NCI-H2196 treated with DMSO at 0.1 percent for 48 hours (cell line): ENCODE data around the gene TRPM3.
"Not testable (repeated sequence)": the region's sequence is repeated elsewhere in the genome, so short reads cannot be mapped to it uniquely, and the experiment has no call there.

Source experiments
- DNase-seq: peaks from one replicate; lab custom pipeline; 2025; ENCODE audit not compliant: unreplicated experiment; lab: John Stamatoyannopoulos, UW

TRPM3 gene

DNA sequence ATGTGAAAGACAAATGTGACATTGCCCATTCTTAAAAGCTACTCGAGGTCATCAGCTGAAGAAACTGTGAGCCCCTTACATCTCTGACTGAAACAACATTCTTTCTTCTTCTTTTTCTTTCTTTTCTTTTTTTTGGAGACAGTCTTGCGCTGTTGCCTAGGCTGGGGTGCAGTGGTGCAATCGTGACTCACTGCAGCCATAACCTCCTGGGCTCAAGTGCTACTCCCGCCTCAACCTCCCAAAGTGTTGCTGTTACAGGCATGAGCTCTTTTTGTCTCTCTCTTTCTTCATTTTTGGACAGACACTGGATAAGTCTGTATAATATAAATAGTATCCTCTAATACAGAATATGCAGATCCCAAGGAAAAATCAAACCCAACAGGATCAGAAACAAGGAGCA is 443.3 kb downstream of the TRPM3 start:
- no peak for DNase-seq

DNA sequence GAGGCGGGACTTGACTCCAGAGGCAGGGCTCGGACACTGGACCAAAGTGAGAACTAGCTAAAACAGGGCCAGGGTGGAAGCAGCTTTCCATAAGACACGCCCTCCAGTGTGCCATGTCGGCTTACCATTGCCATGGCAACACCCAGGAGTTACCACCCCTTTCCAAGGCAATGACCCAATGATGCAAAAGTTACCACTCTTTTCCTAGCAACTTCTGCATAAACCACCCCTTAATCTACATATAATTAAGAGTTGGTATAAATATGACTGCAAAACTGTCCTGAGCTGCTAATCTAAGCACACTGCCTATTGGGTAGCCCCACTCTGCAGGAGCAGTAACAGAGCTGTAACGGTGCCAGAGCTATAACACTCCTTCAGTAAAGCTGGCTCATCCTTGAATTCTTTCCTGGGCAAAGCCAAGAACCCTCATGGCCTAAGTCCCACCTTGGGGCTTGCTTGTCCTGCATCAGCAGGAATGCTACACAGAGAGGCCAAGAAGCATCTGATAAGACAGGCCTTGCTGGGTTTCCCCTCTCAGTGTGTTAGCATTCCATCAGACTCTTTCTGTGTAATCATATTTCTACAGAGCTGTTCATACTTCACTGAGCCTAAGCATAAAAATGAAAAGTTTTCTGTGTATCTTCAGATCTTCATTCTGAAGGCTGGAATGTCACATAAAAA is 444.2 kb downstream of the TRPM3 start:
- no peak for DNase-seq

DNA sequence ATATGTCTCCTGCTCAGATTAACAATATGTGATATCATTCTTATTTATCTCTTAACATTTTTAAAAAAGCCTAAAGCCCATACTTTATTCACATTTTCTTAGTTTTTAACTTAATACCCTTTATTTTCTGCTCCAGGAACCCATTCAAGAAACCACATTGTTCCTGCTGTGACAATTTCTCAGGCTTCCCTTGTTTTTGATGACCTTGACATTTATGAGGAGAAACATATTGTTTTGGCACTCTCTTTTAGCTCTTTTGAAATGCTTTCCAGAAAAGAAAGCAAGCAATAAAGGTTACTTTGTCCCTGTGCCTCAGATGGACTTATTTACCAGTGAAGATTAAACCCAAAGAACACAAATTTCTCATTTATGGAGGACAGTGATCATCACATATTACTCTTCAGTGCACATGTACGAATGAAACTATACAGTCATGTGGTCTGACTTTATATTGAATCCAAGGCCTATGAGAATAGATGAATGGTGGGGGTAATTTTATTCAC is 445.5 kb downstream of the TRPM3 start:
- DNase-seq = no peak

DNA sequence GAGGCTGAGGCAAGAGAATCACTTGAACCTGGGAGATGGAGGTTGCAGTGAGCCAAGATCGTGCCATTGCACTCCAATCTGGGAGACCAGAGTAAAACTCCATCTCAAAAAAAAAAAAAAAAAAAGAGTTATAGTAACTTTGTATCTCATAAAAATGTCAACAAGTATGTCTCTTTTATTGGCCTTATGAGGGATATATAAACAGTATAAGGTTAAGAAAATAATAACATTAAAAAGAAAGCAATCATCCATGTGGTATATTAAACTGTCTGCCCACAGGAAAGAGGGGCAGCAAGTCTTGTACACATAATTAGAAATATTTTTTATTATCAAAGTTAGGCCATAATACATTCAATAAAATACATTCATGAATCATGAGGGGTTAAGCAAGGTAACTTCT is 447.6 kb downstream of the TRPM3 start:
- DNase-seq = no peak

DNA sequence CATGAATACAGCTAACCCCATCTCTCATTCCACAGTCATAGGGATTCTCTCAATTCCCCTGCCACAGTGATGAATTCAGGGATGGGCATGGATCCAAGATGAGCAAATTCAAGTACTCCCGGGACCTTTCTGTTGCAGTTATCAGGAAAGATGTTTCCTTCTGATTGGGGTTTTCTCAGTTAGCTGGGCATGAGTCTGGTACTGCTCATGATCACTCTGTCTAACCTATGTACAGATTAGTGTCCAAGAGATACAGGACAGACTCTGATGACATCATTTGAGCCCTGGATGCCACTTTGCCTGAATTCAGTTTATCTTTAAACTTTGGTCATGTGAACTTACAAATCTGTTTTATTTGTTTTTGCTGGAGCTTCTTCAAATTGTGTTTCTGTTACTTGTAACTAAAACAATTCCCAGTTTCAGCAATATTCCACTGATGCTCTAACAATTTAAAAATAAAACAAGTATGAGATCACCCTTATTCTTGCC is 449.2 kb downstream of the TRPM3 start:
- no peak for DNase-seq

DNA sequence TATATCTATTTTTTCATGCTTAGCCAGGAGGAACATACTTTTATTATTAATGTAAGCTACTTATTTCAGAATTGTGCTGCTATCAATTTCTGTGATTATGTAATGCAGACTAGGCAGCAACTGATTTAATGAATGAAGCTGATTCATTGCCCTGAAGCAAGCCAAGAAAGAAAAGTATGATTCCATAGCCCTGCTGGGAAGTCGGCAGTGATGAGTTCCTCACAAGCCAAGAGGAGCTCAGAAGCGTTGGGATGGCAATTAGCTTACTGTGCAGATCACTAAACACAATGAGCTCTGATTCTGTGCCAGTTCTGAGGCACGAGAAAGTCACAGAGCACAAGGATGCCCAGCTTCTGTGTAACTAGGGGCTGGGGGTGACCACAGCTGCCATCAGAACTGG is 452.7 kb downstream of the TRPM3 start:
- DNase-seq = no peak

DNA sequence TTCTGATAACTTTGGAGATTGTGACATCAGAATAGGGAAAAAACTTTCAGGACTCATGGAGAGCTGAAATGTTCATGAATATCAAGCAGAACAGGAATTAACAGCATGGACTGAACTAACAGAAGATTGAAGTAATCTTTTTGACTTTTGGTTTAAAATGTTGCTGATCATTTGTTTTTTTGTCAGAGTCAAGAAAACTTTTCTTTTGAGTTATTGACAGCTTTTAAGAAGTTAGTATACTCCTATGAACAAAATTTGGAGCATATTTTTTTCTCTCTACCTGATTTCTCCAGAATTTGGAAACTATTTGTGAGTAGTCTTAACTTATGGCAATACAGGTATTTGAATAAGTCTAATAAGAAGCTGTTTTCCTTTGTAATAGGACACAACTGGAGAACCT is 462.7 kb downstream of the TRPM3 start:
- DNase-seq = no peak

DNA sequence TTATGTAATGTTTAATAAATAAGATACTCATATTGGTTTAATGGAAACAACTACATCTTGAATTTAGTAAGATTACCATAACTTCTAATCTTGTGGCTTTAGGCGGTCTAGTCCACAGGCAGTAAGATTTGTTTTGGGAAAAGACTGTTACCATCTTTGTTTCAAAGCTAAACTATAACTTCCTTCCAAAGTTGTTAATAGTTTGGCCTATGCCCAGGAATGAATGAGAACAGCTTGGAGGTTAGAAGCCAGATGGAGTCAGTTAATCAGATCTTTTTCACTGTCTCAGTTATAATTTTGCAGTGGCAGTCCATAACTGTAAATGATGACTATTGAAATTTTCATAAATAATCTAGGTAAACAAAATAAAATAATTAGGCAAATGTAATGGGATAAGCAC is 465.1 kb downstream of the TRPM3 start:
- no peak for DNase-seq

DNA sequence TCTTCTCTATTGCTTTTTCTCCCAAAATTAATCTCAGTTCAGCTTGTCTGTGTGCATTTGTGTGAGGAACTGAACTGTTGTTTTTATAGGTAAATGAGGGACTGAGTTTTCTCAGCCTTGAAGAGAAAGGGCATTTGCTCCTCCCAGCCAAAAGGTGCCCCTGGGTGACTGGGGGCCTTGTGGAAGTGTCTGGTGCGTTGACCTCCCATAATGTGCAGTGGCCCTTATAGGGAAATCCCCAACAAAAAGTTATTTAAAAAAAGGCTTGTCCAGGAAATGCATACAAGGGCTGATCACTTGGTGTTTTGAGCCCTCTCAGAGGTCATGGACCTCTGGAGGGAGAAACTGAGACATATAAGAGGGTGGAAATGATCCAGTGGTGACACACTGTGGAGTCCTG is 467.3 kb downstream of the TRPM3 start:
- no peak for DNase-seq

DNA sequence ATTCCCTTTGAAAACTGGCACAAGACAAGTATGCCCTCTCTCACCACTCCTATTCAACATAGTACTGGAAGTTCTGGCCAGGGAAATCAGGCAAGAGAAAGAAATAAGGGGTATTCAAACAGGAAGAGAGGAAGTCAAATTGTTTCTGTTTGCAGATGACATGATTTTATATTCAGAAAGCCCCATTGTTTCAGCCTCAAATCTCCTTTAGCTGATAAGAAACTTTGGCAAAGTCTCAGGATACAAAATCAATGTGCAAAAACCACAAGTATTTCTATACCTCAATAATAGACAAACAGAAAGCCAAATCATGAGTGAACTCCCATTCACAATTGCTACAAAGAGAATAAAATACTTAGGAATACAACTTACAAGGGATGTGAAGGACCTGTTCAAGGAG is 476.8 kb downstream of the TRPM3 start:
- DNase-seq = not testable (repeated sequence)

DNA sequence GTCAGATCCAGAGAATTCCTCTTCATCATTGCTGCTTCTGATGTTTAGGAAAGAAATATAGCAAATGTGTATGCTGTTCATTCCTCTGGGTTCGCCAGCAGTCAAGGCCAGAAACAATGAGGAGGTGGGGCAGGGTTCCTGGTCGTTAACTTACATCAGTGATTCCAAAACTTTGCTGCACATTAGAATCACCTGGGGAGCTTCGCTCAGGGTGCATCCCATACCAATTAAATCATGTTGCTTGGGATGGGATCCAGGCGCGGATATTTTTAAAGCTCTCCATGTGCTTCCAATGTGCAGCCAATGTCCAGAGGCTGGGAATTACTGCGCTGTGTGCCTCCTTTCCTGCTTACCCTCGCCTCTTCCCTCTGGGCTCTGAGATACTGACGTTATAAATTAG is 479.1 kb downstream of the TRPM3 start:
- no peak for DNase-seq

DNA sequence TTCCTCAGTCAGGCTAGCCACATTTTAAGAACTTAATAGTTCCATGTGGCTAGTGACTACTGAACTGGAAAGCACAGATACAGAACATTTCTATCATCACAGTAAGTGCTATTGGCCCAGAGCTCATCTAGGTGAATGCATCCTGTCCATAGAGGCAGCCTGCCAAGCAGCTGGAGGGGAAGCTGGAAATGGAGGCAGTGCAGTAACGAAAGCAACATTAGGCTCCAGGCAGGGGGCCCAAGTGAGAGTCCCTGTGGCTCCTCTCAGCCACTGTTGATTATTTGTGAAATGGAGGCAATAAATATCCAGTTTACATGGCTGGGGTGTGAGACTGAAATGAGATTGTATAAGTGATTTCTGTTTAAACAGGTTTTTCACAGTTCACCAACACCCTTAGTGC is 479.8 kb downstream of the TRPM3 start:
- no peak for DNase-seq

DNA sequence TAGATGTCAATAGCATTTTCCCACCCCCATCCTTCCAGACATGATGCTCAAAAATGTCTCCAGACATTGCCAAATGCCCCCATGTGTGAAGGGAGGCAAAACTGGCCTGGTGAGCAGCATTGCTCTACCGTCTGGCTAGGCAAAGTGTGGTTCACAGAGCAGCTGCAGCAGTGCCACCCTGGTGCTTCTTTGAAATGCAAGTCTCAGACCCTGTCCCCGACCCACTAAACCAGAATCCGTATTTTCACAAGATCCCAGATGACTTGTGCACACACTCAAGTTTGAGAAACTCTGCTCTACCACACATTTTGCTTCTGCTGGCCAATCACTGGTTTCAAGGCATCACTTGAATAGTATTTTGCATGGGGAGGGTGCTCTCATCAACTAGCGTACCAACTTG is 480.4 kb downstream of the TRPM3 start:
- DNase-seq = no peak

DNA sequence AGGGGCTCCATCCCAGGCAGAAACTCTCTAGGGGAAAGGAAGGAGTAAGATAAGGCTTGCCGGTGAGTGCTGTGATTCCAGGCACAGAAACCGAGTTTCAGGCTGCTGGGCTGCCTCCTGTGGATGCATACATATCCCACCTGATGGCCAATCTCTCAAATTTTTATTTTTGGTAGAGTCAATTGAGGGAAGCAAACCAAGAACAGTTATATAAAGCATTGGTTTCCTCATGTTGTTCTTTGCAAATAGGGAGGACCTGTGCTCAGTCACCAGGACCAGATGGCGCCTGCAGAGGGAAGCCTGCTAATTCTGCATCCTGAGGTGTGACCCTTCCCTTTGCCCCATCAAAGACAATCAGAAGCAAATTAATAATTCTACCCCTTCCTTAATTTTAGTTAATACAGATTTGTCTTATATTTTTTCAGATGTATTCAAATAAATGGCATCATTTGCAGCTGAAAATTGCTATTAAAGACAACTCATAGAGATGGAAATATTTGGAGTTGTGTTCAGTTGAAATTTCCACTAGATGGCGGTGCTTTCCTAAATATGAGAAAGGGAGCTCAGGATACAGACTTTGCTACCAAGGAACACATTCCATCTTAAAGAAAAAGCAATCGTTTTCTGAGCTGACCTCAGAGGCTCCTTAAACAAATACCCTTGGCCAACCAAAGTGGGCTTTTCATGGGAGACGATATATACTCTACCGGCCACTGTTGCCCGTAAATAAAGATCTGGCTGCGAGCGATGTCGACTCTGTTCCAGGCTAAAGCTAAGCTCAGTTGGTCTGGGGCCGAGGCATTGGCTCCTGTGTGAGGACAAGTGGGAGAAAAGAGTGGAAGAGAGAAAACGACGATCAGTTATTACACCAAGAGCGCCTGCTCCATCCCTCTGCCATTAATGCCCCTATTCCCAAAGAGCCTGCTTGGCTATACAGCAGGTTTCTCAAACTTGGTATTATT is 481.3 kb downstream of the TRPM3 start:
- DNase-seq = no peak

DNA sequence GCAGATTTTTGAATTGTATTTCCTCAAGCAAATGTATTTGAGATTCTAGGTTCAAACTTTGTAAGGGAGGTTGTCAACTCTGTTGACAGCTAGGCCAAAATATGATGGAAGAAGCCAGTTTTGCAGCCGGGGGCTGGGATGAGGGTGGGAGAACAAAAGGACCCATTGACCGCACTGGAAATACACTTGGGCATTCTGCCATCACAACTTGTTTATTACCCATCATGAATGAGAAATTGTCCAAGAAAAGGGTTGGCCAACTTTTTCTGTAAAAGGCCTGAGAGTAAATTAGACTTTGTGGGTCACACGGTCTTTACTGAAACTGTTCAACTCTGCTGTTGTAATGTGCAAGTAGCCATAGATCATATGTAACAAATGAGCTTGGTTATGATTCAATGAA is 485.6 kb downstream of the TRPM3 start:
- no peak for DNase-seq

DNA sequence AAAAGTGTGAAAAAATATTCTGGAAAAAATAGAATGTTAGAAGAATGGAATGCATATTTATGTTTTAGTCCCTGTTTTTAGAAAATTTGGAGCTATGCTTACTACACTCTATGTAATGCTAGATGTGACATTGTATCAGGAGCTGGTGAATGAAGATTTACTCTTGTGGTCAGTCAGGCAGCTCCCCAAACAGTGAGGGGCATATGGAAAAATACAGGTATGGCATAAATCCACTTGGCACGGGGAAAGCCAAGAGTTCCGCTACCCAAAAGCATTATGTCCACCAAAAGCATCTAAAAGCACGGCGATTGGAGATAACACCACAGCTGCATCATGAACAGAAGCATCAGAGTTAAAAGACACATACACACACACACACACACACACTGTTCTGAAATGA is 486.7 kb downstream of the TRPM3 start:
- no peak for DNase-seq

DNA sequence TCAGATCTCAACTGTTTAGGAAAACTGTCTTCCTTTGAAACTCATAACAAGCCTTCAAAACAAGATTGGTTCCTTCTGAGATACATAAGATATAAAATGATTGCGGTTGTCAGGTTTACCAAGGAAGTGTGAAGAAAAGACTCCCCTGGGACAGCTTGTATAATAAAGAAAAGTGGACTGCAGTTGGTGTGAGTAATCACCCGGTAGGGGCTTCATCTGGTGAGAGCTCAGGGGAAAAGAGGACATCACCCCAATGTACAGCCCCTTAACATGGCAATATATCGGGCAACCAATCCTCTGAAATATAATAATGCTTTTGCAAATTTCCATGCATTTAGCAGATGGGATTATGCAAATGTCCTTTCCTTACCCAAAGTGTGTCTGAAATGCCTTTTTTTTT is 490.4 kb downstream of the TRPM3 start:
- no peak for DNase-seq

DNA sequence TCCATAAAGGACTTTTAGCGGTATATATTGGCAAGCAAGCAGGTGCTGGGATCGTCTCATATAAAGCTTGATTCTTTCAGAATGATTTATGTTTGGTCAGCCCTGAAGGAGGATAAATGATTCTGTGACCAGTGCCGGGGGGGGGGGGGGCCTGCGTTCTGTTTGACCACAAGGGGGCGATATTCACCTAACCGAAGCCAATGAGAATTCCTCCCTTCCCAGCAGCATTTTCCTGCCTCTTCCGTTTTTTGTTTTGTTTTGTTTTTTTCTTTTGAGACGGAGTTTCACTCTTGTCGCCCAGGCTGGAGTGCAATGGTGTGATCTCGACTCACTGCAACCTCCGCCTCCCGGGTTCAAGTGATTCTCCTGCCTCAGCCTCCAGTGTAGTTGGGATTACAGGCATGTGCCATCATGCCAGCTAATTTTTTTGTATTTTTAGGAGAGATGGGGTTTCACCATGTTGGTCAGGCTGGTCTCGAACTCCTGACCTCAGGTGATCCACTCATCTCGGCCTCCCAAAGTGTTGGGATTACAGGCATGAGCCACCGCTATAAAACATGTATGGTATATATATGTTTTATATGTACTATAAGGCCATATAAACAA is 492.2 kb downstream of the TRPM3 start:
- DNase-seq = not testable (repeated sequence)

DNA sequence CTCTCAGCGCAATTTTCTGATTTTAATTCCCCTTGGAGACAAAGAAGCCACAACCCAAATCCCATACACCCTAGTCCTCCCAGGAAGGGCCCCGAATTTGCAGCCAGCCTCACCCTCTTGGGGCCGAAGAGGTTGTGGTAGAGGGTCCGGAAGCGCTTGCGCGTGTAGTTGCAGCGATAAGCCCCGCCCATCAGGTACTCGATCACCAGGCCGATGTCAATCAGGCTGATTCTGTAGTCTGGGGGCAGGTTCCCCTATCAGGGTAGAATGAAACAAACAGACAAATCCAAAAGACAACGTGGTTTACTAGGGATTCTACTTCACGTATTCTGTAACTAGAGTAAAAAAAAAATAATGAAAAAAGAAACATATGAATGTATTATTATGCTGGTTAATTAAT is 496.3 kb downstream of the TRPM3 start:
- DNase-seq = no peak

DNA sequence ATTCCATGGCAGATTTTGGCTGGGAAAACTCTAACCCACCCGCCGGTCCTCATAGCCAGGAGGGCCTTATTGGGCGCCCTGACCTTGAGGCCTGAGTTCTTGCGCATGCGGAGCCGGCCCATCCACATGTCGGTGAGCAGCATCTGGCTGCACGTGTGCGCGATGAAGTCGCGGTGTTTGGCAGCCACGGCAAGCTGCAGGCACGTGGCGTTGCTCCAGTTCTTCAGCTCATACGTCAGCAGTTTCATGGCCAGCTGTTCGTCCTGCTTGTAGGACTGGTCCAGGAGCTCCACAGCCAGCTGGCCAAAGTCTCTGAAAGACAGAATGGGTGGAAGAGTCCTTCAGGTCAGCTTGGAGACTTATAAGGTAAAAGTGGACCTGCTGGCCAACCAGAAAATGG is 502.6 kb downstream of the TRPM3 start:
- DNase-seq = no peak

DNA sequence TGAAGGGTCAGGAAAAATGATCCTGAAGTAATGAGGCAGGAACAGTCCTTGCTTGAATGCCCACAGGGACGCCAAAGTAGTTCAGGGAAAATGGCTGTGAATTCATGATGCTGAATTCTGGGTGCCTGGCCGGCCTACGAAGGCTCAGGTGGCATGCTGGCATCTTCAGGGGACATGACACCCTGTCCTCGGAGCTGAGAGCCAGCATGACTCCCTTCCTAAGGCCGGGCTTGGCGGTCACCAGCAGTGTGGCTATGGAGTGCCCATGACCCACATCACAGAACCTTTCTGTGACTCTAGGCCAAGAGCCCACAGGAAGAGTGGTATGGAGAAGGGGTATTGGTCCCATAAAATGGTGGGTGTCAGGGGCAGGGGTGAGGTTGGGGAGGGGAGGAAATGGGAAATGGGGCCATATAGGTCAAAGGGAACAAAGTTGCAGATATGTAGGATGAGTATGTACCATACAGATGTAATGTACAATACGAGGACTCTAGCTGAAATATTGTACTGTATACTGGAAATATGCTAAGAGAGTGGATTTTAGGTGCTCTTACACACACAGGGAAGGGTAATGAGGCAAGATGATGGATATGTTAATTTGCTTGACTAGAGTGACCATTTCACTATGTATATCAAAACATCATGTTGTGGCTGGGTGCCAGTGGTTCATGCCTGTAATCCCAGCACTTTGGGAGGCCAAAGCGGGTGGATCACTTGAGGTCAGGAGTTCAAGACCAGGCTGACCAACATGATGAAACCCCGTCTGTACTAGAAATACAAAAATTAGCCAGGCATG is 504.2 kb downstream of the TRPM3 start:
- no peak for DNase-seq
